HG03025 (cell line): ENCODE data around the gene CALN1.

Experiments
- ATAC-seq: cut with Tn5 transposase; IDR thresholded peaks from one replicate; pipeline ENCODE4 v1.9.1; 2021; ENCODE audit warnings: mild to moderate bottlenecking, moderate library complexity; ENCODE audit not compliant: unreplicated experiment, low FRiP score

The CALN1 gene

GRCh38 chr7:72334066-72334465 is 78.1 kb downstream of the CALN1 start:
- no peak for ATAC-seq

DNA sequence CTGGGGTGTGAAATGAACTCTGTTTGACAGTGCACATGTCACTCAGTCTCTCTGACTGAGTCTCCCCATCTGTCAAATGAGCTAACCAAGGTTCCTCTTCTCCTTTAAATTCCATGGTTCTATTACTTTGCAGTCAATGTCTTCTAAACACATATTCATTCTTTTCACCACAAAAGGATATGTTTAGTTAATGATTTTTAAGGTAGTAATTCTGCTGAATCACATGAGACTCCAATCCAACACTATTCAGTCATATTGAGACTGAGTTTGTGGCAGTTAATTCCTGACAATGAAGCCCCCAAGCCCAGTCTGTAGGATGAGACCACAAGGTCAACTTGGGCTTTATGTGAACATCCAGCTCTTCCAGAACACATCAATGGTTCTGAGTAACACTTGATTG is 85.3 kb downstream of the CALN1 start:
- ATAC-seq, result no peak

DNA sequence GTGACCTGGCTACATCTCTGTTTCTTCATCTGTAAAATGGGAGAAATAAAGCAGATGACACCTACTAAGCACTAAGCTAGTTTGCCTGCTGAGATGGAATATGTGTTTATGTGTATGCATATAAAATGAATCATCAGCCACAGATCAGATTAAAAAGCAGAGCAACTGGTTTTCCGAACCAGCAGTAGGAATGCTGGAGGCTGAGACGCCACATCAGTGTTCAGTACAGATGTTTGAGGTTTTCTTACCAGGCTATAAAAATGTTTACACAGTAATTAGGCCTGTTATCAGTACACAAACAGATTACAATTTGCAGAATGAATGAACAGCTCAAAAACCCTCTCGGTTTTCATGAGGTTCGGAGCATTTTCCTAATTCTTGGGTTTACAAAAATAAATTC is 85.8 kb downstream of the CALN1 start:
- no peak for ATAC-seq

DNA sequence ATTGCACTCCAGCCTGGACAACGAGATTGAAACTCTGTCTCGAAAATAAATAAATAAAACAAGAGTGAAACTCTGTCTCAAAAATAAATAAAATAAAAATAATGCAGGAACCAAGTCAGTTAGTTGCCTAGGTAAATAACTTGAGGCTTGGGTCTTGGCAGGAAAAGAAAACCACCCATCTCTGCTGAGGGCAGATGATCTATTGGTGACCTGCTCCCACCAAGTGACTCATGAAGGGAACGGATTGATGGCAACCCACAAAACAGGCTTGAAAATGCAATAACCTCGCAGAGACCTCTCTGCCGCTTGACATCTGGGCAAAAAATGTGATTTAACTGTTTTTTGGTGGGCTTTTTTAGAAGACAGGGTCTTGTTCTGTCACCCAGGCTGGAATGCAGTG is 86.6 kb downstream of the CALN1 start:
- ATAC-seq, result no peak

GRCh38 chr7:72321637-72322036 is 90.5 kb downstream of the CALN1 start:
- no peak for ATAC-seq

GRCh38 chr7:72321081-72321480 is 91.1 kb downstream of the CALN1 start:
- ATAC-seq, result no peak

DNA sequence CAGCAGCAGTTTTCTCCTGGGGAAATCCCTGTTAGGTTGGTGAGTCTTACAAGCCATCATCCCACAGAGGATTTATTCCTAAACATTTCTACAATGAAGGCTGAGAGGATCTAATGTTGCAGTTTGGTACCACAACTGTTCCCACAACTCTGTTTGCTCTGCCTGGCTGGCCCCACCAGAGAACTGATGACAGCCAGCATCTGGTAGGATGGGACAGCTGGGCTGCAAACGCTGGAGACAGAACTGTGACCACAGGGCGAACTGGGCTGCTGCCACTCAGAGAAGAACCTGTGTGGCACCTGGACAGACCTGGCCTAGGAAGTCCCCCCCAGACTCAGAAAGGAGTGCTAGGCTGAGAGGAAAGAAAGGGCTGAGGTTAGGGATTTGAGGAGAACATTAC is 94.8 kb downstream of the CALN1 start:
- ATAC-seq, result no peak

GRCh38 chr7:72316148-72316547 is 96.0 kb downstream of the CALN1 start:
- ATAC-seq, result no peak

- ATAC-seq, result no peak
Observed at GRCh38 chr7:72313906-72314305, 98.2 kb downstream of the CALN1 start.

GRCh38 chr7:72310301-72310700 is 101.8 kb downstream of the CALN1 start:
- ATAC-seq, result no peak

- ATAC-seq, result no peak
Observed at GRCh38 chr7:72309476-72309875, 102.7 kb downstream of the CALN1 start.

DNA sequence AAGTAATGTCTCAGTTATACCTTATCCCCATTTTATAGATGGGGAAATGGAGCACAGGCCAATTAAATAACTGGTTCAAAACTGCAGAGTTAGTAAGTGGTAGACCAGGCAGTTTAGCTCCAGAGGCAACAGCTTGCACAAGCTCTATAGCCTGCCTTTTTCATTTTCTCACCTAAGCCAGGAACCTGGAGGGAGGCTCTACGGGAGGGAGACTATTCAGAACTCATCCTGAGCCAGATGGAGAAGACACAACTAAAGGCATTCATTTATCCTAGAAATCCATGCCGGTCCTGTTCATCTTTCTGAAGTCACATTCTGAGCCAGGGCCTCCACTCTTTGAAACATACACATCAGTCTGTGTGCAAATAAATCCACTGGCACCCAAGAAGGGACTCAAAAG is 103.2 kb downstream of the CALN1 start:
- no peak for ATAC-seq

DNA sequence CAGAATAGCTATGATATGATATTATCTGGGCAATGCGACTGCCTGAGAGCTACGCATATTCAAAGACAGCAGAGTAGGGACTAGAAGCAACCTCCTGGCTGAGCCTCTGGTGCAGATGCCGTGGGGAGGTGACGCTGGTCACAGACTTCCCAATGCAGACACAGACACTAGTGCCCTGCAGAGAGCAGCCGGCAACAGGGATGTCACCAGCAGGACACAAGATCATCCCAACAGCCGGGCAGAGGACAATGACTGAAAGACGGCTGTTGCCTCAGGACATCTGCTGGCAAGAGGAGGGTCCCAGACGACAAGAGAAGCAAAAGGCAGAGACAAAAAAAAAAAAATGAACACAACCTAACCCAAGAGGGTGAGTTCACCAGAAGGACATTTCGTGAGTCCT is 104.6 kb downstream of the CALN1 start:
- ATAC-seq, result no peak

DNA sequence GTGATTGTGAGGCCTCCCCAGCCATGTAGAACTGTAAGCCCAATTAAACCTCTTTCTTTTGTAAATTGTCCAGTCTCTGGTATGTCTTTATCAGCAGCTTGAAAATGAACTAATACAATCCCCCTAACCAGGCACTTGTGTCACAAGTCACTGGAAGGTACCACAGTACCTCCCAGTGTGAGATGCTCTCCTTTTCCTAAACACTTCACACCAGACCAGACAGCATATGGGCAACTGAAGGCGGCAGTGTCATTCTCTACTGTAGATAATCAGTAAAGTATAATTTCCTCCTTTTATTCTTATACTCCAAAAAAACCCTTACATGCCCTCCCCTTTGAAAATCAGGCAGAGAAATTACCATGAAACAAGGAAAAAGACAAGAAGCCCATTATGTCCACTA is 113.2 kb downstream of the CALN1 start:
- ATAC-seq, result no peak

DNA sequence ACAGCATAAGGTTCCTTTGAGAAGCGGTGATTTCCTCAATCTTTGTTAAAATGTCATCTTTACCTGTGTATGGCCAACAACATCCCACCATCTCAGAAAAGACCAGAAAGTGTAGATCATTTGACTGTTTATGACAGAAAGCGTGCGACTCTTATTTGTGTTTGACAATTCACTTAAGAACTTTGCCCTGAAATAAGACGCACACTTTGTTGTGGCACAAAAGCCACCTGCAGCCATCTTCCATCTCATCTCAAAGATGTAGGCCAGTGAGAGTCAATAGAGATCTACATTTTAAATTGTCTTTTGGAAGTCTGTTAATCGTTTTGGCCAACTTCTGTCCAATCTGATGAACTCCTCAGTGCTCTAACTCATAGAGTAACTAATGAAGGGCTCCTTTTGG is 114.0 kb downstream of the CALN1 start:
- ATAC-seq, result no peak

GRCh38 chr7:72297636-72298035 is 114.5 kb downstream of the CALN1 start:
- ATAC-seq, result no peak

DNA sequence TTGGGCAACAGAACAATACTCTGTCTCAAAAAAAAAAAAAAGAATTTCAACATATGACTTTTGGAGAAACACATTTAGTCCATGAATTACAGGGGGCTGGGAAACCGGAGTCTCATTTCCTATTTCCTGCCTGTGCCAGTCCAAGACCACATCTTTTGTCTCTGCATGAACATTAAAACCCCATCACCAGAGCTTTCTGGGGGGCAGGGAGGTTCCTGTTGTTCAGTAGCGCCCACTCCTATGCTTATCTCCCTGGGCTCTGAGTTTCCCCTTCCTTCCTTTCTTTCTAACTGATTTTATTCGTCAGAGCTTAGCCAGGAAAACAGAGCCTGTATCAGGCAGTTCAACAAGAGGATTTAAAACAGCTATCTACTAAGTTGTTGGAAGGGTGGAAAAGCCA is 119.3 kb downstream of the CALN1 start:
- ATAC-seq, result no peak

GRCh38 chr7:72292118-72292517 is 120.0 kb downstream of the CALN1 start:
- ATAC-seq, result no peak

DNA sequence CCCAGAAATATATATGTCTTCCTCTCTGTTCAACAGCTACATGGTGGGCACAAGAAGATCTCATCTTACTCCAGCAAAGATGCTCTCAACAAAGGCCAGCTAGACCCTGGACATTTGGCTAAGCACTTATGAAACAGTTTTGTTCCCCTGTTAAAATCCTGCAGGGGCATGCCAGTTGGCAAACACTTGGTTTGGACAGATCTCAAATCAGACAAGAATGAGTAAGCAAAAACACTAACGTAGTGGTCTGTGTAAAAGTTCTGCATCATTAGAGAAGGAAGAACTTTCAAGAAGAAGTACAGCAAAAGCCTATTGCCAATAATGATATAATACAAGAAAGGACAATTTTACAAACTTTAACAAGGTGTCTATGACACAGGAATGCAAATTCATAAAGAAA is 125.6 kb downstream of the CALN1 start:
- no peak for ATAC-seq

DNA sequence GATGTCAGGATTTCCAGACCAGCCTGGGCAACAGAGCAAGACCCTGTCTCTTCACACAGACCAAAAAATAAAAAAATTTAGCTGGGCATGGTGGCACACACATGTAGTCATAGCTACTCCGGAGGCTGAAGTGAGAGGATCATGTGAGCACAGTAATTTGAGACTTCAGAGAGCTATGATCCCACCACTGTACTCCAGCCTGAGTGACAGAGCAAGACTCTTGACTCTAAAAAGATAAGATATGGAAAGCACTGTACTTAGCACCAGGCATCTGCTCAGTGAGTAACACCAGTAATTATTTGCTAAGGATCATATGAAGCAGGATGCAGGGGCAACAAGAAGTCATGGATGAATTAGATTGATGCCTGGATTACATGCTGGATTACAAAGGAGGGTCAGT is 128.8 kb downstream of the CALN1 start:
- ATAC-seq, result no peak

DNA sequence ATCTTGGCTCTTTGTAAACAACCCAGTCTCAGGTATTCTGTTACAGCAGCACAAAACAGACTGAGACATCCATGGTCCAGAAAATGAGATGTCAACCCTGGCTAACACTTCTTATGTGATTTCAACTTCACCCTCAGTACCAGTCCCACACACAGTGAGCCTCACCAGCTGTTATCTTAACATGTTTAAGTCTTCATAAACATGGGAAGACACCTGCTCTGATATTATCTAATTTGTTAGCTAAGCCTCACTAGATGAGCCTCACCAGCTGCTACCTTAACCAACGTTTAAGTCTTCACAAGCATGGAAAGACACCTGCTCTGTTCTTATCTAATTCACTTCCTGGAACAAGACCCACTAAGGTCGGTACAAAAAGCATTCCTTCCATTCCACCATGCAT is 130.8 kb downstream of the CALN1 start:
- no peak for ATAC-seq

GRCh38 chr7:72279203-72279602 is 132.9 kb downstream of the CALN1 start:
- no peak for ATAC-seq

DNA sequence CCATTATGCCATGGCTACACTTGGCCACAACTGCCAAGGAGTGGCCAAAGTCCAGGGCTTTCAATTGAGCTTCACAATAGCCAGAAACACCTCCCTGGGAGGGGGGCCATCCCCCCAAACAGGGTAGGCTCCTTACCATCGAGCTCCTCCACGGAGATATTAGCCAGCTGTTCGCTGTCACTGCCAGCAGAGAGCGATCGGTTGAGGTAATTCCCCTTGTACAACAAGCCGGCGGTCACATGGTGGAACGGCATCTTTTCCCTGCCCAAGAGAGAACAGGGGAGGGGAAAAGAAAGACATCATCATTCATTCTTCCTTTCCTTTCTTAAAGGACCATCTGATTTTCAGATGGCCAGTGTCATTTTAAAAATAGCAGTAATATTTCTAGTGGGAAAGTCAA is 133.6 kb downstream of the CALN1 start:
- no peak for ATAC-seq
